ENCODE measurements around the gene HK2.

HK2 gene

GRCh38 chr2:74930811-74931486 lies 97.0 kb downstream of the HK2 start:
- Histone ChIP-seq H3K27ac (replicated peaks) (no peak overlapping the region), H3K27me3 (ENCODE audit: insufficient read depth, poor library complexity, severe bottlenecking) (no peaks in the 10 kb centered on the region), H3K4me3 (replicated peaks; ENCODE audit: insufficient read depth, low read length) (no peak overlapping the region)
- no peak for DNase-seq (ENCODE audit: low read depth in 1 of 2, low spot score in 1 of 2)
- TF ChIP-seq GABPA (IDR thresholded peaks at IDR 0.05; ENCODE audit: low read depth) (no peak), CTCF (IDR thresholded peaks at IDR 0.05; ENCODE audit: insufficient read depth, low read length) (no peak), POLR2AphosphoS5 (IDR thresholded peaks at IDR 0.05; ENCODE audit: low read depth) (no peak), SPI1 (IDR thresholded peaks at IDR 0.05; ENCODE audit: borderline replicate concordance, low read depth) (no peak)
- TF ChIP-seq, protein P1, sequence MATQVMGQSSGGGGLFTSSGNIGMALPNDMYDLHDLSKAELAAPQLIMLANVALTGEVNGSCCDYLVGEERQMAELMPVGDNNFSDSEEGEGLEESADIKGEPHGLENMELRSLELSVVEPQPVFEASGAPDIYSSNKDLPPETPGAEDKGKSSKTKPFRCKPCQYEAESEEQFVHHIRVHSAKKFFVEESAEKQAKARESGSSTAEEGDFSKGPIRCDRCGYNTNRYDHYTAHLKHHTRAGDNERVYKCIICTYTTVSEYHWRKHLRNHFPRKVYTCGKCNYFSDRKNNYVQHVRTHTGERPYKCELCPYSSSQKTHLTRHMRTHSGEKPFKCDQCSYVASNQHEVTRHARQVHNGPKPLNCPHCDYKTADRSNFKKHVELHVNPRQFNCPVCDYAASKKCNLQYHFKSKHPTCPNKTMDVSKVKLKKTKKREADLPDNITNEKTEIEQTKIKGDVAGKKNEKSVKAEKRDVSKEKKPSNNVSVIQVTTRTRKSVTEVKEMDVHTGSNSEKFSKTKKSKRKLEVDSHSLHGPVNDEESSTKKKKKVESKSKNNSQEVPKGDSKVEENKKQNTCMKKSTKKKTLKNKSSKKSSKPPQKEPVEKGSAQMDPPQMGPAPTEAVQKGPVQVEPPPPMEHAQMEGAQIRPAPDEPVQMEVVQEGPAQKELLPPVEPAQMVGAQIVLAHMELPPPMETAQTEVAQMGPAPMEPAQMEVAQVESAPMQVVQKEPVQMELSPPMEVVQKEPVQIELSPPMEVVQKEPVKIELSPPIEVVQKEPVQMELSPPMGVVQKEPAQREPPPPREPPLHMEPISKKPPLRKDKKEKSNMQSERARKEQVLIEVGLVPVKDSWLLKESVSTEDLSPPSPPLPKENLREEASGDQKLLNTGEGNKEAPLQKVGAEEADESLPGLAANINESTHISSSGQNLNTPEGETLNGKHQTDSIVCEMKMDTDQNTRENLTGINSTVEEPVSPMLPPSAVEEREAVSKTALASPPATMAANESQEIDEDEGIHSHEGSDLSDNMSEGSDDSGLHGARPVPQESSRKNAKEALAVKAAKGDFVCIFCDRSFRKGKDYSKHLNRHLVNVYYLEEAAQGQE (IDR thresholded peaks at IDR 0.05; ENCODE audit: insufficient replicate concordance, low read depth) = no peak

- Histone ChIP-seq H3K27ac (replicated peaks) (no peak overlapping the region), H3K27me3 (ENCODE audit: insufficient read depth, poor library complexity, severe bottlenecking) (no peaks in the 10 kb centered on the region), H3K4me3 (replicated peaks; ENCODE audit: insufficient read depth, low read length) (no peak overlapping the region)
- TF ChIP-seq SPI1 (IDR thresholded peaks at IDR 0.05; ENCODE audit: borderline replicate concordance, low read depth) (no peak), CTCF (IDR thresholded peaks at IDR 0.05; ENCODE audit: insufficient read depth, low read length) (no peak), POLR2AphosphoS5 (IDR thresholded peaks at IDR 0.05; ENCODE audit: low read depth) (no peak), GABPA (IDR thresholded peaks at IDR 0.05; ENCODE audit: low read depth) (no peak)
- TF ChIP-seq, protein P1 (IDR thresholded peaks at IDR 0.05; ENCODE audit: insufficient replicate concordance, low read depth) = no peak
- no peak for DNase-seq (ENCODE audit: low read depth in 1 of 2, low spot score in 1 of 2)
Measured at GRCh38 chr2:74931940-74932339, 98.0 kb downstream of the HK2 start.

DNA sequence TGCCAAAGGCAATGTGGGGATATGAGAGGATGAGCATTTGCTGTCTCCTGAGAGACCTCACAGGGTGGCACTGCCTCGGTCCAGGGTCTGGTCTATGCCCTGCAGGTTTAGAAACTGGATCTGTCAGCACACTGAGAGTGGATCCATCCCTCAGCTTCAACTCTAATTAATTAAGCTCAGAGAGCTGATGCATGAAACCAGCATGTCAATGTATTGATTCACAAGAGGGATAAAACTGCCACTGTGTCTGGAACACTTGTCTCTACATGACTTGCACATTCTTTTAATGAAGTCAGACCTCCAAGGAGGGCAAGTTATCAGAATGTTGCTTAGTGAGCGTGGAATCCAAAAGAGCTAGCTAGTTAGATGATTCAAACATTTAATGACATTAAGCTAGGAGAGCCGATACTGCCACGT lies 102.1 kb downstream of the HK2 start:
- Histone ChIP-seq H3K4me3 (replicated peaks; ENCODE audit: insufficient read depth, low read length) (no peak overlapping the region), H3K27me3 (ENCODE audit: insufficient read depth, poor library complexity, severe bottlenecking) (no peaks in the 10 kb centered on the region), H3K27ac (replicated peaks) (no peak overlapping the region)
- DNase-seq (ENCODE audit: low read depth in 1 of 2, low spot score in 1 of 2) = no peak
- TF ChIP-seq POLR2AphosphoS5 (IDR thresholded peaks at IDR 0.05; ENCODE audit: low read depth) (no peak), GABPA (IDR thresholded peaks at IDR 0.05; ENCODE audit: low read depth) (no peak), CTCF (IDR thresholded peaks at IDR 0.05; ENCODE audit: insufficient read depth, low read length) (no peak), SPI1 (IDR thresholded peaks at IDR 0.05; ENCODE audit: borderline replicate concordance, low read depth) (no peak)
- TF ChIP-seq, protein P1 (IDR thresholded peaks at IDR 0.05; ENCODE audit: insufficient replicate concordance, low read depth) = no peak
